ENCODE results near the gene ITIH5. TPM values are rescaled to one million over a fixed set of nuclear protein-coding genes. Genes with fewer than 3 reads are reported as not detected.
"Not testable (repeated sequence)": the region's sequence is repeated elsewhere in the genome, so short reads cannot be mapped to it uniquely, and the experiment has no call there.

ITIH5 gene
- polyA plus RNA-seq (2013, experiment 1 of 2; ENCODE audit: insufficient read length): 0.56 TPM
- polyA plus RNA-seq (2013, experiment 2 of 2; ENCODE audit: insufficient read length): 1.3 TPM

DNA sequence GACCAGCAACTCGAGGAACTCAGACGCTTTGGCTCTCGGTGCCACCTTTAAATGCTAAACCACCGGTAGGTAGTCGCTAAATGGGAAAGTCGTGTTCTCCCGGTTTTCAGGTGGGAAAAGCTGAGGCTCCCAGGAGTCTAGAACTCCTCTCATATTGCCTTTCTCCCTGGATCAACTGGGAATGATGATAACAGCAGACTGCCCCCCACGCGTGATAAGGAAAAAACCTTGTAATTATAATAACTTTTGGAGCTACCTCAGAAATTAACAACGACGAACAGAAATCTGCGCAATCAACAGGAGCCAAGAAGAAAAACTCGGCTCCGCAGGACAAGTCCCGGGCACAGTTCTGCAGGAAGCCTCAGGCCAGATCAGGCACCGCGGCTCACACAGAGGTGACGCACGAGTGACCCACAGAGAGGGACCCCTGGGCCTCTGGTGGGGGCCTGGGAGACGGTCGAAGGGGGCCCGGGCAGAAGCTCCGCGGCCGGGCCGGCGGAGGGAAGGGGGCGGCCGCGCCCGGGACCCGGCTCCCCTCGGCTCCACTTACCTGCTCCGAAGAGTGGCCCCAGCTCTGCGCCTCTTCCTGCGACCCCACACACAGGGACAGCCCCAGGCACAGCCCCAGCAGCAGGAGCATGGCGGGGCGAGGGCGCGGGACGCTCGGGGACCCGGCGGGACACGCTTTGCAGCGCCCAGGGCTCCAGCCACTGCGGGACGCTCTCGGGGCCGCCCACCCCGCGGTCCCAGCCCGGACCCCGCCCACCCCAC lies at the start of gene ITIH5:
Gene ITIH5 (minus strand): TSS at position 714 of the 771 bp plus-strand sequence. CDS start 74 bp downstream, at position 640.
- DNase-seq: no peak

GRCh38 chr10:7715515-7715914 lies 48.7 kb upstream of the ITIH5 start:
- no peak for DNase-seq

DNA sequence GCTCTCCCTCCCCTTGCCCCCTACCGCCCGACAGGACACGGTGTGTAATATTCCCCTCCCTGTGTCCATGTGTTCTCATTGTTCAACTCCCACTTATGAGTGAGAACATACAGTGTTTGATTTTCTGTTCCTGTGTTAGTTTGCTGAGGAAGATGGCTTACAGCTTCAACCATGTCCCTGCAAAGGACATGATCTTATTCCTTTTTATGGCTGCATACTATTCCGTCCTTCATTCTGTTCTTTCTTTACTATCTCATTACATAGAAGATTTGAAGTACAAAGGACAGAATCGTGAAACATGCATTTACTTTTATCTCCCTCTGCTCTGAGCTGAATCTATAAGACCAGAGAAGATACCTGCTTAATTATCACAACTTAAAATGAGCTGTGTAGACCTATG lies 44.3 kb upstream of the ITIH5 start:
- not testable (repeated sequence) for DNase-seq

GRCh38 chr10:7710446-7710845 lies 43.7 kb upstream of the ITIH5 start:
- no peak for DNase-seq

DNA sequence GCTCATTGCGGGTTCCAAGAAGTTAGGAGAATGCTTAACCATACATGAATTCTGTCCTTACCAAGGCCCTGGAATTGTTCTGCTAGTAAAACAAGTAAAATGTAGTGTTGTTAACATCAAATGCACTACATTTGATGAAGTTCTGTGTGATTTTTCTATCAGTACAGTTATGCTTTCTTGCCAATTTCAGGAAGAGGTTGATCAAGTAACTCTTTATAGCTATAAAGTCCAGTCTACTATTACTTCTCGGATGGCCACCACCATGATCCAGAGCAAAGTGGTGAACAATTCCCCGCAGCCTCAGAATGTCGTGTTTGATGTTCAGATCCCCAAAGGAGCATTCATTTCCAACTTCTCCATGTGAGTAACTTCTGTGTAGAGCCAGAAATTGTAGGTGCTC lies 42.1 kb upstream of the ITIH5 start:
- no peak for DNase-seq

DNA sequence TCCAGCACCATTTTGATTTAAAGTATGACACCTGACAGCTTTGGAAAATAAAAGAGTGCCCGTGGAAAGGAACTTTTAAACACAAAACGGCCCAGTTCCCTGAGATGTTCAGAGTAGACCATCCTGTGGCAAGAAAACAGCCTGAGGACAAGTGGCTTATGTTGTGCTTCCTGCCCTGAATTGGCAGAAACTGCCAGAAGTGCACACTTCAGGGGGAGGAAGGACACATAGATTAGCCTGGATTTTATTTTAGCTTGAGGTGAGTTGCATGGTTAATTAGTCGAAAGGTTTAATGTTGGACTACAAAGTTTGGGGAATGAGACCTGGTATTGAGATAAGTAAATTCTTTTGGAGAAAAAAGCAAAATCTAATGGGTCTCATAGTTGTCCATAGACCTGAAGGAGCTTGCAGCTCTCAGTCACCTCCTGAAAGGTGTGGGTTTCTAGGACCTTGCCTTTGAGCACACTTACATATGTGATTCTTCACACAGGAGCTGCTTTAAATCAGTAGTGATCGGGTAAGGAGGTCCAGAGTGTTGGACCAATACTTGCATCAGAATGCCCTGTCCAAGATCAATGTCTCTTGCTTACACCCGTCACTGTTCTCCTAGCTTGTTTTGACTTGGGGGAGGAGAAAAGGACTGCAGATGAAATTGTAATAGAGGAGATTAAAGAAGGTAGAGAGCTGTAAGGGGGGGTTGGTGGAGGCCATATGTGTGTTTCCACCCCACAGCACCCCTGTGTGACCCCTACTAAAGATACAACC lies 41.3 kb upstream of the ITIH5 start:
- DNase-seq: no peak

DNA sequence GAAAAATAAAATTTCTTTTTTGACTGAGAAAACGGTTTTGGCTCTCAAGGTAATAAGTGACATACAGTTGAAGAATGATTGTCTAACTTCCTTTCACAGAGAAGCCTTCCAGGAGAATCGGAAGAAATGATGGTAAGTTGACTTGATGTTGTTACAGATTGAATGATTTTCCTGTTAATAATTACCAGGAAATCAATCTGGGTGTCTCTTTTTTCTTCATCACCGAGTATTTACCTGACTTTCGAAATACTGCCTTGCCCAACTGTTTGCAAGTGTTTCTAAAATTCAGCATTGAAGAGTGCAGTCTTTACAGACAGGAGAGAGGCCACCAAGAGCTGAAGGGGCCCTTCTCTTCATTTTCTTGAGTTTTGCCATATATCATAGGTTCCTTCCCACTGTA lies 40.3 kb upstream of the ITIH5 start:
- no peak for DNase-seq

DNA sequence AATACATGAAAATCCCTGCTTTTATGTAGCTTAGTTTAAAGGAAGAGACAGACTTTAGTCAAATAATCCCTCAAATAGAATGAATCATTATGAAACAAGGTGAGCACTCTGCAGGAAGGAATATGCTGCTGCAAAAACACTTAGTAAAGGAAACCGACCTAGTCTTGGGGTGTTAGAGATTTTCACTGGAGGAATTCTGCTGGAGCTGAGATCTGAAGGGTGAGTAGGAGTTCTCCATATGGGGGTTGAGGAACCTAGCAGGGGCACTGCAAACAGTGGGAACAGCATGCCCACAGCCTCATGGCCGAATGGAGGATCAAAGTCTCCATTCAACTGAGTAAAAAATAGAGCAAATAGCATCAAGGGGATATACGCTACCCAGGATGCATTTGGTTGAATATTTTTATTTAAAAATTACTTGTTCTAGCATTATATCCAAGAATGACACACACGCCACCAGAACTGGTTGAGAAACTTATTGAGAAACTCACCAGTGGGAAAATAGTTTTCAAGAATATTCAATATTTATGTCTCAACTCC lies 39.8 kb upstream of the ITIH5 start:
- no peak for DNase-seq

- no peak for DNase-seq
These were observed 38.6 kb upstream of the ITIH5 start for GRCh38 chr10:7705341-7705740.

DNA sequence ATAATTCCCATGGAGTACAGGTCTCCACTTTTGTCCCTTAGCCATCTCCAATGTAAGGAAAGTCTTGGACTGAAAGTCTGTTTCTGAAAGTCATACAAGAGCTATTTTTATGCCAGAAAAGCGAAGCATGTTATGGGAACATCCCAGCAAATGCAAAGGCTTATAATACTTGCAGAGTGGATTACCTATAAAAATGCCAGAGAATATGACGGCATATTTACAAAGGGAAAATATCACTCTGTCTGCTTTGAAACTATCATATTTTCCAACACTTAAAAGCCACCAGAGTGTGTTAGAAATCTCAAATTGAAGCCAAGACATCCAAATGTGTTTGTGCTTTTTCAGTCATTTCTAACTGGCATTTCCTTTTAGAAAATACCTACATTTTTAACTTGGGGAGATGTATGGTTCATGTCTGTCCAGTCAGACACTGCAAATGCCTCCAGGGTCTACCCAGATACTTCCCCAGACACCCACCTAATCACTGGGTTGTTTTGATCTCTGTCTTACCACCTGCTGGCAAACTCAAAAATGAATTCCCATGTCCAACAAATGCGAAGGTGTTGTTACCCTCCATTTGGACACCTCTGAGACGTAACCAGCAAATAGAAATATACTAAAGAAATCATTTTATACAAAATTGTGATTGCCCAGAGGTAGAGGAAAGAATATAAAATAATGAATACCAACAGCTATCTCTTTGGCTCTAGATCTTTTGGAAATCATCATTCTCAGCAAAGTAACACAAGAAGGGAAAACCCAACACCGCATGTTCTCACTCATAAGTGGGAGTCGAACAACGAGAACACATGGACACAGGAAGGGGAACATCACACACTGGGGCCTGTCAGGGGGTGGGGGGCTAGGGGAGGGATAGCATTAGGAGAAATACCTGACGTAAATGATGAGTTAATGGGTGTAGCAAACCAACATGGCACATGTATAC lies 37.6 kb upstream of the ITIH5 start:
- no peak for DNase-seq

GRCh38 chr10:7703140-7703539 lies 36.4 kb upstream of the ITIH5 start, which contains the start of gene ITIH2:
ITIH2 (plus strand) TSS chr10:7703316; CDS start chr10:7703435, 119 bp downstream.
- DNase-seq: no peak

GRCh38 chr10:7702288-7702812 lies 35.6 kb upstream of the ITIH5 start:
- DNase-seq: no peak

DNA sequence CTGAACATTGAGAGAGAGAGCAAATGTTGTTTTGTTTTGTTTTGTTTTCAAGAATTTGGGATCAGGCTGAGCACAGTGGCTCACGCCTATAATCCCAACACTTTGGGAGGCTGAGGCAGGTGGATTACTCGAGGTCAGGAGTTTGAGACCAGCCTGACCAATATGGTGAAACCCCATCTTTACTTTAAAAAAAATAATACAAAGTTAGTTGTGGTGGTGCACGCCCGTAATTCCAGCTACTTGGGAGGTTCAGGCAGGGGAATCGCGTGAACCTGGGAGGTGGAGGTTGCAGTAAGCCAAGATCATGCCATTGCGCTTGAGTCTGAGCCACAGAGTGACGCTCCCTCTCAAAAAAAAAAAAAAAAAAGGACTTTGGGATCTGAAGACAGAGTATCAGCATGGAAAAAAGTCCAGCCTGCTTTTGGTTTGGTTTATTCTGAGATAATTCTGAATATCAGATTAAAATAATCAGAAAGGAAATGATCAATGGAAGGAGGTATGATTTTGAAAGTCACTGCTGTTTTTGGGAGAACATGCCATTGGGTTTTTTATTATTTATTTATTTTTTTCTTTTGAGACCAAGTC lies 34.5 kb upstream of the ITIH5 start:
- no peak for DNase-seq

GRCh38 chr10:7700577-7701125 lies 33.9 kb upstream of the ITIH5 start:
- peak; percentile 1 for DNase-seq

GRCh38 chr10:7697426-7697825 lies 30.7 kb upstream of the ITIH5 start:
- DNase-seq: no peak

- no peak for DNase-seq
These were observed 29.8 kb upstream of the ITIH5 start for GRCh38 chr10:7696545-7696944.

DNA sequence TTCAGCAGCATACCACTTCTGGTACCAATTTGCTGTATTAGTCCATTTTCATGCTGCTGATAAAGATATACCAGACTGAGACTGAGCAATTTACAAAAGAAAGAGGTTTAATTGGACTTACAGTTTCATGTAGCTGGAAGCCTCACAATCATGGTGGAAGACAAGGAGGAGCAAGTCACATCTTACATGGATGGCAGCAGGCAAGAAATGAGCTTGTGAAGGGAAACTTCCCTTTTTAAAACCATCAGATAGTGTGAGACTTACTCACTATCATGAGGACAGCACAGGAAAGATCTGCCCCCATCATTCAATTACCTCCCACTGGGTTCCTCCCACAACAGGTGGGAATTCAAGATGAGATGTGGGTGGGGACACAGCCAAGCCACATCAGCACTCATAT lies 26.4 kb upstream of the ITIH5 start:
- not testable (repeated sequence) for DNase-seq

GRCh38 chr10:7692368-7692767 lies 25.6 kb upstream of the ITIH5 start:
- DNase-seq: not testable (repeated sequence)

DNA sequence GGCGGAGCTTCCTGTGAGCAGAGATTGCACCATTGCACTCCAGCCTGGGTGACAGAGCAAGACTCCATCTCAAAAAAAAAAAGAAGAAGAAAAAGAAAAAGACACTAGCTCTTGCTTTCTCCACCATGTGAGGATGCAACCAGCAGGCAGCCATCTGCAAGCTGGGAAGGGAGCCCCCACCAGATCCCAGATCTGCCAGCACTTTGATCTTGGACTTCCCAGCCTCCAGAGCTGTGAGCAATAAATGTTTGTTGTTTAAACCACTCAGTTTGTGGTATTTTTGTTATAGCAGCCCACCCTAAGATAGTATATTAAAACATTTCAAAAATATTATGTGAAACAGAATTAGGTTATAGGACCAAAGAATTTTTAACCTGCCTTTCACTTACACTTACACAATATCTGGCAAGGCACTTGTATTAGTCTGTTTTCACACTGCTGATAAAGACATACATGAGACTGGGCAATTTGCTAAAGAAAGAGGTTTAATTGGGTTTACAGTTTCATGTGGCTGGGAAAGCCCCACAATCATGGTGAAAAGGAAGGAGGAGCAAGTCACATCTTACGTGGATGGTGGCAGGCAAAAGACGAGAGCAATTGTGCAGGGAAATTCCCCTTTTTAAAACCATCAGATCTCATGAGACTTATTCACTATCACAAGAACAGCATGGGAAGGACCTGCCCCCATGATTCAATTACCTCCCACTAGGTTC lies 24.3 kb upstream of the ITIH5 start:
- DNase-seq: not testable (repeated sequence)

GRCh38 chr10:7689591-7689990 lies 22.8 kb upstream of the ITIH5 start:
- DNase-seq: no peak
